HG03103 (cell line): ENCODE data around the gene ORAI2.
"Not testable (repeated sequence)": the region's sequence is repeated elsewhere in the genome, so short reads cannot be mapped to it uniquely, and the experiment has no call there.

Experiments
- ATAC-seq: cut with Tn5 transposase; IDR thresholded peaks from one replicate; pipeline ENCODE4 v1.9.1; 2021; ENCODE audit warnings: low read depth; ENCODE audit not compliant: unreplicated experiment

ORAI2 gene

GRCh38 chr7:102494473-102495149 lies 61.2 kb downstream of the ORAI2 start:
- peak; percentile 66 for ATAC-seq

GRCh38 chr7:102496861-102497260 lies 63.5 kb downstream of the ORAI2 start:
- not testable (repeated sequence) for ATAC-seq

- not testable (repeated sequence) for ATAC-seq
Observed at GRCh38 chr7:102497308-102497707, 63.9 kb downstream of the ORAI2 start.

- not testable (repeated sequence) for ATAC-seq
Observed at GRCh38 chr7:102498321-102498720, 64.9 kb downstream of the ORAI2 start.

- not testable (repeated sequence) for ATAC-seq
Observed at GRCh38 chr7:102503141-102503540, 69.8 kb downstream of the ORAI2 start.

- ATAC-seq = not testable (repeated sequence)
Observed at GRCh38 chr7:102505298-102506185, 72.2 kb downstream of the ORAI2 start.
